ENCODE data around the gene LMO4.

DNA sequence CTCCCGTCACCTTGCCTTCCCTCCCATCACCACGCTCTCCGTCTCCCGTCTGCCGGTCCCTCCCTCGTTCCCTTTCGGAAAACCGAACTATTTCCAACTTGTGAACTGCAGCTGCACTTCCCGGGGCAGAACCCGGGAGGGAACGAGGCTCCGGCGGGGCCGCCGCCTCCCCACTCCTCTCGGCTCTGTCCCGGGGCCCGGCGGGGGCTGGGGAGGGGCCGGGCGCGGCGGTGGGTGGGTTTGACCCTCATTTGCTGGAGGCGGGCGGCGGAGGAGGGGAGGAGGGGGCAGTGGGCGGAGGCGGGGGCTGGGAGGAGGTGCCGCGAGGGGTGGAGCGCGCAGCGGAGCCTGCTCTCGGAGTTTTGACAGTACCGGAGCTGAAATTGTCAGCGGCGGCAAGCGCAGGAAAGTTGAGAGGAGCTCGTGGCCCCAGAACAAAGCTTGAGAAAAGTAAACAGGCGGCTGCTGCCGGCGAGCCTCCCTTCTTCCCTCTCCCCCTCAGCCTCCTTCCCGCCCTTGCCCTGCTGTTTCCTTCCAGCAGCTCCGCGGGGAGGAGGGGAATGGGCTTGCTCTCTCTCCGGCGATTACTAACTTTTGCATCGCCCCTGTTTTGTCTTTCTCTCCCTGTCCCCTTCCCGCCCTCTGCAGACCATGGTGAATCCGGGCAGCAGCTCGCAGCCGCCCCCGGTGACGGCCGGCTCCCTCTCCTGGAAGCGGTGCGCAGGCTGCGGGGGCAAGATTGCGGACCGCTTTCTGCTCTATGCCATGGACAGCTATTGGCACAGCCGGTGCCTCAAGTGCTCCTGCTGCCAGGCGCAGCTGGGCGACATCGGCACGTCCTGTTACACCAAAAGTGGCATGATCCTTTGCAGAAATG, 2.9 kb downstream of the LMO4 start:
- TF ChIP-seq YY1 (IDR thresholded peaks at IDR 0.05): no peak
- TF ChIP-seq, protein P1, sequence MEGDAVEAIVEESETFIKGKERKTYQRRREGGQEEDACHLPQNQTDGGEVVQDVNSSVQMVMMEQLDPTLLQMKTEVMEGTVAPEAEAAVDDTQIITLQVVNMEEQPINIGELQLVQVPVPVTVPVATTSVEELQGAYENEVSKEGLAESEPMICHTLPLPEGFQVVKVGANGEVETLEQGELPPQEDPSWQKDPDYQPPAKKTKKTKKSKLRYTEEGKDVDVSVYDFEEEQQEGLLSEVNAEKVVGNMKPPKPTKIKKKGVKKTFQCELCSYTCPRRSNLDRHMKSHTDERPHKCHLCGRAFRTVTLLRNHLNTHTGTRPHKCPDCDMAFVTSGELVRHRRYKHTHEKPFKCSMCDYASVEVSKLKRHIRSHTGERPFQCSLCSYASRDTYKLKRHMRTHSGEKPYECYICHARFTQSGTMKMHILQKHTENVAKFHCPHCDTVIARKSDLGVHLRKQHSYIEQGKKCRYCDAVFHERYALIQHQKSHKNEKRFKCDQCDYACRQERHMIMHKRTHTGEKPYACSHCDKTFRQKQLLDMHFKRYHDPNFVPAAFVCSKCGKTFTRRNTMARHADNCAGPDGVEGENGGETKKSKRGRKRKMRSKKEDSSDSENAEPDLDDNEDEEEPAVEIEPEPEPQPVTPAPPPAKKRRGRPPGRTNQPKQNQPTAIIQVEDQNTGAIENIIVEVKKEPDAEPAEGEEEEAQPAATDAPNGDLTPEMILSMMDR (IDR thresholded peaks at IDR 0.05; ENCODE audit: low read depth, low read length, missing input control): no peak
- TF ChIP-seq ZBTB33 (IDR thresholded peaks at IDR 0.05): no peak
- TF ChIP-seq TAF1 (conservative IDR thresholded peaks at IDR 0.05): peak; percentile 26
